B cell (primary cell): ENCODE data around the gene JMJD1C. TPM values are rescaled to one million over a fixed set of nuclear protein-coding genes. Genes with fewer than 3 reads are reported as not detected.

Experiments used
- ATAC-seq: fragments of 200-7000 bp; cut with Tn5 transposase; one replicate; pipeline ENCODE4 v1.10.0; 2021; ENCODE audit warnings: low read depth, mild to moderate bottlenecking, moderate number of reproducible peaks, moderate library complexity
- CTCF ChIA-PET: fragments of 350-600 bp; sonication (Branson Sonifier 250); formaldehyde crosslinking; loops from one replicate; lab custom pipeline; 2021; ENCODE audit warnings: antibody characterized with exemption, inconsistent platforms; lab: Charles Lee
- POLR2A ChIA-PET: fragments of 350-600 bp; sonication (Branson Sonifier 250); formaldehyde crosslinking; loops from one replicate; lab custom pipeline; 2021; ENCODE audit warnings: antibody characterized with exemption; lab: Charles Lee
- DNase-seq: peaks from one replicate; pipeline ENCODE4 v3.0.0; 2013
- H2AFZ ChIP-seq: 2 replicates; pipeline ENCODE4 v1.6.1; 2012; ENCODE audit warnings: mild to moderate bottlenecking, low read depth, low read length; ENCODE audit not compliant: insufficient read depth, poor library complexity, severe bottlenecking
- H3K27ac ChIP-seq, 2 donors: 1 replicate in 1 of 2; 2 replicates in 1 of 2; pipeline ENCODE4 v1.5.1; 2012 to 2013; ENCODE audit warnings: low read length in 2 of 2, mild to moderate bottlenecking in 2 of 2, moderate library complexity in 1 of 2
- H3K27me3 ChIP-seq, 4 experiments: fragments of 200-600 bp in 1 of 4; sonication (generic) in 1 of 4; replicated peaks in 1 of 4; 1 replicate in 2 of 4; 2 replicates in 2 of 4; pipeline versions ENCODE4 v1.6.1 to v1.7.0; 2013 to 2016; ENCODE audit warnings: low read length in 3 of 4, mild to moderate bottlenecking in 2 of 4, mixed read lengths in 1 of 4, moderate library complexity in 1 of 4; ENCODE audit not compliant: insufficient read depth in 4 of 4, control insufficient read depth in 3 of 4; ENCODE audit errors: control extremely low read depth in 1 of 4
- H3K36me3 ChIP-seq, 2 experiments: replicated peaks in 1 of 2; 1 replicate in 1 of 2; 2 replicates in 1 of 2; pipeline versions ENCODE4 v1.6.1 to v1.7.1; 2013; ENCODE audit warnings: low read length in 1 of 2; ENCODE audit not compliant: insufficient read depth in 2 of 2, control insufficient read depth in 1 of 2; ENCODE audit errors: control extremely low read depth in 1 of 2, extremely low read depth in 1 of 2
- H3K4me1 ChIP-seq, 2 donors: fragments of 200-600 bp in 1 of 2; sonication (generic) in 1 of 2; 1 replicate in 1 of 2; 2 replicates in 1 of 2; pipeline versions ENCODE4 v1.5.1 to v1.6.1; 2013 to 2017; ENCODE audit warnings: low read length in 2 of 2; ENCODE audit not compliant: control insufficient read depth in 2 of 2, insufficient read depth in 2 of 2
- H3K4me2 ChIP-seq: replicated peaks from 2 replicates; pipeline ENCODE3; 2012; ENCODE audit warnings: mild to moderate bottlenecking, low read depth, low read length; ENCODE audit not compliant: poor library complexity, severe bottlenecking
- H3K4me3 ChIP-seq, 5 experiments: fragments of 200-600 bp in 1 of 5; sonication (generic) in 1 of 5; 1 replicate in 3 of 5; 2 replicates in 2 of 5; pipeline versions ENCODE4 v1.5.1 to v1.7.0; 2011 to 2016; ENCODE audit warnings: low read length in 4 of 5, mild to moderate bottlenecking in 4 of 5, low read depth in 2 of 5, control low read depth in 1 of 5, moderate library complexity in 1 of 5; ENCODE audit not compliant: insufficient read depth in 1 of 5; ENCODE audit errors: control extremely low read depth in 1 of 5, extremely low read depth in 1 of 5
- H3K79me2 ChIP-seq: fragments of 200-600 bp; sonication (generic); one replicate; pipeline ENCODE4 v1.6.0; 2016; ENCODE audit warnings: low read length; ENCODE audit not compliant: control insufficient read depth, insufficient read depth
- H3K9ac ChIP-seq: fragments of 200-600 bp; sonication (generic); 2 replicates; pipeline ENCODE4 v1.6.1; 2017; ENCODE audit warnings: mild to moderate bottlenecking, low read length, moderate library complexity
- H3K9me3 ChIP-seq, 3 donors: one replicate each; pipeline versions ENCODE4 v1.6.1 to v1.7.1; 2013; ENCODE audit warnings: low read length in 2 of 3; ENCODE audit not compliant: control insufficient read depth in 2 of 3, insufficient read depth in 1 of 3; ENCODE audit errors: control extremely low read depth in 1 of 3
- H4K20me1 ChIP-seq: 2 replicates; pipeline ENCODE4 v1.6.0; 2012; ENCODE audit warnings: mild to moderate bottlenecking, low read length; ENCODE audit not compliant: insufficient read depth, control insufficient read depth, poor library complexity, severe bottlenecking
- H3K27ac Mint-ChIP-seq: one replicate; pipeline ENCODE4 v1.8.0; 2021; ENCODE audit warnings: mixed read lengths
- H3K27me3 Mint-ChIP-seq: one replicate; pipeline ENCODE4 v1.8.0; 2021; ENCODE audit warnings: mixed read lengths
- H3K4me1 Mint-ChIP-seq: one replicate; pipeline ENCODE4 v1.8.0; 2021; ENCODE audit warnings: mixed read lengths
- H3K4me3 Mint-ChIP-seq: one replicate; pipeline ENCODE4 v1.8.0; 2021; ENCODE audit warnings: mixed read lengths
- H3K9me3 Mint-ChIP-seq: one replicate; pipeline ENCODE4 v1.8.0; 2022; ENCODE audit warnings: mixed read lengths; ENCODE audit not compliant: insufficient read depth
- EZH2 ChIP-seq: IDR thresholded peaks from 2 replicates; pipeline ENCODE4 v1.6.1; 2012; ENCODE audit warnings: borderline replicate concordance, low read depth, mild to moderate bottlenecking, moderate library complexity, low read length; ENCODE audit not compliant: insufficient read depth, poor library complexity, severe bottlenecking
- WGBS: methylation state at CpG from one replicate; pipeline ENCODE4 v1.1.5; 2013; ENCODE audit warnings: missing lambda C conversion rate; ENCODE audit not compliant: insufficient coverage; 5-methylcytosine and 5-hydroxymethylcytosine counted together
- intact Hi-C: fragments of 100-400 bp; cut with micrococcal nuclease; formaldehyde crosslinking; loops from one replicate; pipeline ENCODE4 v1.10.0; 2022
- polyA plus RNA-seq: library from polyadenylated mRNA; depleted of rRNA; stranded (reverse); fragments of >200 nt; gene quantifications from 2 replicates; pipeline ENCODE4 v1.2.3, GENCODE V29; 2012
- total RNA-seq, 2 donors: library from RNA; stranded (reverse); fragments of 120-200 nt in 1 of 2; gene quantifications; 1 replicate in 1 of 2; 2 replicates in 1 of 2; pipeline versions ENCODE4 v1.2.3 to v1.2.4, GENCODE V29; 2013 to 2022
- TF ChIP-seq, protein P1 (sequence below): fragments of 200-600 bp; IDR thresholded peaks from one replicate; pipeline ENCODE4 v1.8.0; 2022; ENCODE audit warnings: antibody characterized with exemption, mild to moderate bottlenecking

JMJD1C gene
- total and polyA plus RNA-seq, 2 donors (not counting 1 experiment from before 2014, with no cell fraction given): 81.8 to 235 TPM

DNA sequence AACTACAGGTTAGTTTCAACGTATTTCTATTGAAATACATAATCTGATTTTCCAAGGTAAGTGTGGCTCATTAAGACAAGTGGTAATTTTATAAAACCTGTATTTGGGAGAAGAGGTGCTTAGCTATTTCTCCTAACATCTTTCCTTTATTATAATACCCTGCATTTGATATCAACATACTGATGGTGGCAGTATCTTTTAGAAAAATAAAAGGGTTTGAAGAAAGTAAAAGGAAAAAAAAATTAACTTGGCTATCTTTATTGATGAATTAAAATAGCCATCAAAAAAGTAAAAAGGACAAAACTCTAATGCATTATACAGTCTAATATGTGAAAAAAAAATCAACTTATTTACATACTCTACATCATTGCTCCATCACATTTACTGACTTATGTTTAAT is 264.7 kb downstream of the JMJD1C start:
- H3K27me3 ChIP-seq: no peaks in the 10 kb centered on the region
- H3K27ac Mint-ChIP-seq: no peak overlapping the region
- ChIA-PET POLR2A (interaction anchor here (1.2 kb wide), 1 partner anchor 77 kb away, joined by 3 read pairs; no protein-coding TSS in a partner anchor), CTCF (interaction anchor here (1.5 to 2.4 kb wide), 4 partner anchors 15 to 519 kb away, joined by 4 to 16 read pairs (median 12); no protein-coding TSS in a partner anchor)
- H3K4me1 ChIP-seq: peaks cover 9 to 15% of the 10 kb centered on the region in 2 donors
- intact Hi-C loops: no loop called here
- no peak overlapping the region for H3K4me3 Mint-ChIP-seq
- no peak for DNase-seq
- H3K79me2 ChIP-seq: peaks cover 50% of the 10 kb centered on the region
- H3K4me1 Mint-ChIP-seq: peaks cover 29% of the 10 kb centered on the region
- H3K9ac ChIP-seq: no peak overlapping the region
- H3K4me2 ChIP-seq: no peak overlapping the region
- no peak overlapping the region for H2AFZ ChIP-seq
- no peaks in the 10 kb centered on the region for H3K9me3 ChIP-seq
- no peak overlapping the region for H3K4me3 ChIP-seq
- no CpG with 5 or more reads among the region's 1 CpG for WGBS
- no peak for ATAC-seq
- H3K27me3 Mint-ChIP-seq: no peaks in the 10 kb centered on the region
- H4K20me1 ChIP-seq: peaks cover 25% of the 10 kb centered on the region
- H3K9me3 Mint-ChIP-seq: no peaks in the 10 kb centered on the region
- no peak for TF ChIP-seq EZH2
- TF ChIP-seq, protein P1, sequence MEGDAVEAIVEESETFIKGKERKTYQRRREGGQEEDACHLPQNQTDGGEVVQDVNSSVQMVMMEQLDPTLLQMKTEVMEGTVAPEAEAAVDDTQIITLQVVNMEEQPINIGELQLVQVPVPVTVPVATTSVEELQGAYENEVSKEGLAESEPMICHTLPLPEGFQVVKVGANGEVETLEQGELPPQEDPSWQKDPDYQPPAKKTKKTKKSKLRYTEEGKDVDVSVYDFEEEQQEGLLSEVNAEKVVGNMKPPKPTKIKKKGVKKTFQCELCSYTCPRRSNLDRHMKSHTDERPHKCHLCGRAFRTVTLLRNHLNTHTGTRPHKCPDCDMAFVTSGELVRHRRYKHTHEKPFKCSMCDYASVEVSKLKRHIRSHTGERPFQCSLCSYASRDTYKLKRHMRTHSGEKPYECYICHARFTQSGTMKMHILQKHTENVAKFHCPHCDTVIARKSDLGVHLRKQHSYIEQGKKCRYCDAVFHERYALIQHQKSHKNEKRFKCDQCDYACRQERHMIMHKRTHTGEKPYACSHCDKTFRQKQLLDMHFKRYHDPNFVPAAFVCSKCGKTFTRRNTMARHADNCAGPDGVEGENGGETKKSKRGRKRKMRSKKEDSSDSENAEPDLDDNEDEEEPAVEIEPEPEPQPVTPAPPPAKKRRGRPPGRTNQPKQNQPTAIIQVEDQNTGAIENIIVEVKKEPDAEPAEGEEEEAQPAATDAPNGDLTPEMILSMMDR: no peak
- H3K27ac ChIP-seq: no peak overlapping the region
- H3K36me3 ChIP-seq: peaks cover 23 to 76% of the 10 kb centered on the region in 2 experiments

DNA sequence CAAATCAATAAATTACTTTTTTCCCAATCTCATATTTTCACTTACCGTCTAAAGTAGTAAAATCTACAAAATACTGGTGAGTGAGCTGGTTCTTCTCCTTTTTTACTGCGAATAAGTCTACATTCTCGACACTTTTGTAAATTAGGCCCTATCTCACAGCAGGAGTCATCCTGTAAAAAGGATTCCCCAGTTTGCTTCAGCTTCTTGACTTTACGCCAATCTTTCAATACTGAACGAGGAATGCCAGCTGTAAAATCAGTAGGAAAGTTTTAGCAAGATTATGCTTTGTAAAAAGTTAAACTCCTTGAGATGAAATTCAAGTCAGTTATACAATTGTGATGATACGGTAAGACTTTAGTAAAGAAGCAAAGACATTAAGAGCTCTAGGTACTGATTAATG is 265.3 kb downstream of the JMJD1C start:
- WGBS: 90% methylated on average over 2 of the region's 6 CpGs
- Histone ChIP-seq H3K4me1 (peaks cover 4 to 9% of the 10 kb centered on the region in 2 donors), H3K36me3 (peaks cover 20 to 76% of the 10 kb centered on the region in 2 experiments), H3K27me3 (no peaks in the 10 kb centered on the region), H3K4me3 (no peak overlapping the region), H3K9ac (no peak overlapping the region), H3K9me3 (no peaks in the 10 kb centered on the region), H3K79me2 (peaks cover 43% of the 10 kb centered on the region), H2AFZ (no peak overlapping the region), H3K27ac (no peak overlapping the region), H4K20me1 (peaks cover 18% of the 10 kb centered on the region), H3K4me2 (no peak overlapping the region)
- DNase-seq (no peak), ATAC-seq (no peak)
- intact Hi-C loops: no loop called here
- TF ChIP-seq, protein P1: no peak
- TF ChIP-seq EZH2: no peak
- H3K27me3 Mint-ChIP-seq: no peaks in the 10 kb centered on the region
- ChIA-PET POLR2A (interaction anchor here (1.2 kb wide), 1 partner anchor 77 kb away, joined by 3 read pairs; no protein-coding TSS in a partner anchor), CTCF (interaction anchor here (0.8 to 2.4 kb wide), 4 partner anchors 14 to 520 kb away, joined by 3 to 16 read pairs (median 12); no protein-coding TSS in a partner anchor)
- H3K4me1 Mint-ChIP-seq: peaks cover 22% of the 10 kb centered on the region
- no peaks in the 10 kb centered on the region for H3K9me3 Mint-ChIP-seq
- H3K27ac Mint-ChIP-seq: no peak overlapping the region
- H3K4me3 Mint-ChIP-seq: no peak overlapping the region
